SH-SY5Y (cell line): ENCODE data around the gene RND2.

Experiments
- GATA2 ChIP-seq: IDR thresholded peaks from 2 replicates; pipeline ENCODE4 v1.6.1; 2011; ENCODE audit warnings: mild to moderate bottlenecking, low read depth, low read length
- GATA3 ChIP-seq: IDR thresholded peaks from 2 replicates; pipeline ENCODE4 v1.6.1; 2011; ENCODE audit warnings: low read depth, mild to moderate bottlenecking, low read length, moderate library complexity

DNA sequence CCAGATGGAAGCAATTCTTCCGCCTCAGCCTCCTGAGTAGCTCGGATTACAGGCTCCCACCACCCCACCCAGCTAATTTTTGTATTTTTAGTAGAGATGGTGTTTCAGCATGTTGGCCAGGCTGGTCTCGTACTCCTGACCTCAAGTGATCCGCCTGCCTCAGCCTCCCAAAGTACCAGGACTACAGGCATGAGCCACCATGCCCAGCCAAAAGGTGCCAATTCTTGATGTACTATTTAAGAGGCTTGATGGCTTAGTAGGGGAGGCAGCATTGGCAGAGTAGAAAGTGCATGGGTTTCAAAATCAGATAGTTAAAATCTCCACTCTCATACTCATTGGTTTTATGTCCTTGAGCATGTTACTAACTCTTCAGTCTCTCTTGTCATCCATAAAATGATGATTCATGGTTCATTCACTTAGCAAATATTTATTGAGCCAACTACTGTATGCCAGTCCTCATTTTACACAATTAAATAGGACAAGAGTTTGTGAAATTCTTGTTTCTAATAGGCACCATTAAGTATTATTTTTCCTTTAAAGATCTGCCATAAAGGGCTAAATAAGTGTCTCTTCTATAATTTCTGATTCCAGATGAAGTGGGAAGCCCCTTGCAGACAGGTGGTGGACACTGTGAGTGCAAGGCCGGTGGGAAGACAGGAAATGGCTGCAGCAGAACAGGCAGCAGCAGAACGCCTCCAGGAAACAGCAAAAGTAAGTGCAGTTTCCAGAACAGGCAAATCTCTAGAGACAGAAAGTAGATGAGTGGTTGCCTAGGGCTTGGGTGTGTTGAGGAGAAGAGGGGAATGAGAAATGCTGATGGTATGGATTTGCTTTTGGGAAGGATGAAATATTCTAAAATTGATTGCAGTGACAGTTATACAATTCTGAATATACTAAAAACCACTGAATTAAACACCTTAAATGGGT lies 35.0 kb upstream of the RND2 start:
- TF ChIP-seq GATA2 = no peak
- TF ChIP-seq GATA3 = no peak
